ENCODE measurements around the gene TUBG1.
"Not testable (repeated sequence)": the region's sequence is repeated elsewhere in the genome, so short reads cannot be mapped to it uniquely, and the experiment has no call there.

Gene TUBG1

DNA sequence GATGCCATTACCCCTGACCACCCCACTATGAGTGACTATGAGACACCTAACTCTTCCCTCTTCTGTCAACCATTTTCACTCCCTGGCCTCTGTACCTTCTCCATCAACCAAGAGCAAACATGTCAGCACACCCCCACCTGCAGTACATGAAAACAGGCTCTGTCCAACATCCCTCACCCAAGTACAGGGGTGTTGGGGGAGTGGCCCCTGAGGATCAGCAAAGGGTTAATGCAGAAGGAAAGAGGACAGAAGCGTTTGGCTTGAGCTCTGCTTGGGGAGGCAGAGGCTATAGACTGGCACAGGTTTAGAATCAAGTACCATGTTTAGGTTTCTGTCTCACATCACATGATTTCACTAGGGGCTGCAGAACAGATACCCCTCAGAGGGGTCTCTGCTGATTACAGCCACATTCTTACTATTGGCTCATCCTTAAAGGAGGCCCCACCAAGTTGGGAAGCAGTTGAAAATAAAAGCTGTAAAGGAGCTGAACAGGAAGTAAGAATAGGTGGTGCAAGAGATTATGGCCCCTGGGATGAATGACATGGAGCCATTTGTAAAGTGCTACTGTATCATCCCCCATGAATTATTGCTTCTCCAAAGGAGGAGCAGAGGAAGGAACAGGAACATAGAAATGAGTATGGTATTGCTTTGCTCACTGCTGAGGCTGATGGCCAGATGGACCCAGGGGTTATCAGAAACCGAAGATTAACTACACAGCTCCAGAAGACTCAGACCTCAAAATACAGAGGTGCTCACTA, 29.5 kb upstream of the TUBG1 start:
- DNase-seq: no peak

DNA sequence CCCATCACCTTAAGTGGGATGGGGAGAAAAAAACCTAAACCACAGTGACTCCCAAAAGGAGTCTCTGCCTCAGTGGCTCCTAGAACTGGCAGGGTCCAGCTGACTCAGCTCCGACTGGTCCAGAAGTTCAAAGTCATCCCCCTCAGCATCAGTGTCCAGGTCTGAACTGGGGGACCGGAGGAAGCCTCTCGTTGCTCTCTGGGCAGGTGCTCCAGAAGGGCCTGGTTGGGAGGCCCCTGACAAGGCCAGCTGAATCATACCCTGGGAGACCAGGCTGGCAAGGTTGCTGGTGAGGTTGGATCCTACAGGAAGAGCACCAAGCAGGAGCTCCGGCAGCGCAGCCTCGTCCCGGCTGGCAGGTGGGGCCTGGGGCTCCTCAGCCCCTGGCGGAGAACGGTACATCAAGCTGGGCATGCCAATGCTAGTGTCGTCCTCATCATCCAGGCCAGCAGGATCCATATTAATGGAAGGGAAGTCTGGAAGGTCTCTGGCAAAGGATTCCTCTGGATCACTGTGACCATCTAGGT, 27.7 kb upstream of the TUBG1 start:
- DNase-seq: no peak

DNA sequence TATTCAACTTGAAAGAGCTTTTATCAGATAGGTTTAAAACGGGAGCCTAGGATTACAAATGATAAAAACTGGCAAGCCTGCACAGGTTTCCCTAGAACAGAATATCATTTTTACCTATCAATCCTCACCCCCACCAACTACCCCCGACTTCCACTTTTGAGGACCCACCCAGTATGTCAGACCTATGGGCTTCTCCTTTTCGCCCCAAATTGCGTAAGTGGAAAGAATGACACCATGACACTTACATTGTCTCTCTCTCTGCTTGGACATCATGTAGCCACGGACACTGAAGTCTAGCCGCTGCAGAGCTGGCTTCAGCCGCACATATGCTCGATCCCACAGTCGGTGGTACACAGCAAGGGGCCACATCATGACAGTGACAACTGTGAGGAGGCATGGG, 24.6 kb upstream of the TUBG1 start:
- no peak for DNase-seq

DNA sequence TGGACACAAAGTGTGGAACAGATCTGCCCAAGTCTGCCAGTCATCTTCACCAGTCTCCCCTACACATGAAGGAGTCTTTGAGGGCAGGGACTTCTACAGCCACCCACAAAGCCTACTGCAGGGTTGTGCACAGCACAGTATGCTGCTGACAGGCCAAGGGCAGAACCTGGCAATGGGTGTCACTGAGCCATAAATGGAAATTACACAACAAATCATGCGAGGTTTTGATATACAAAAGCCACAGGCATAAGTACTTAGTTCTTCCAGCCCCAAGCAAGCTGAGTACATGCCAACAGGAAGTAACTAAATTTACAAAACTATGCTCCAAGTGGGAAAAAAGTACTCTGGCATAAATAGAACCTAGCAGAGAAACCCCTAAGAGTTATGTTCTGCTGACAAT, 24.1 kb upstream of the TUBG1 start:
- DNase-seq: no peak

DNA sequence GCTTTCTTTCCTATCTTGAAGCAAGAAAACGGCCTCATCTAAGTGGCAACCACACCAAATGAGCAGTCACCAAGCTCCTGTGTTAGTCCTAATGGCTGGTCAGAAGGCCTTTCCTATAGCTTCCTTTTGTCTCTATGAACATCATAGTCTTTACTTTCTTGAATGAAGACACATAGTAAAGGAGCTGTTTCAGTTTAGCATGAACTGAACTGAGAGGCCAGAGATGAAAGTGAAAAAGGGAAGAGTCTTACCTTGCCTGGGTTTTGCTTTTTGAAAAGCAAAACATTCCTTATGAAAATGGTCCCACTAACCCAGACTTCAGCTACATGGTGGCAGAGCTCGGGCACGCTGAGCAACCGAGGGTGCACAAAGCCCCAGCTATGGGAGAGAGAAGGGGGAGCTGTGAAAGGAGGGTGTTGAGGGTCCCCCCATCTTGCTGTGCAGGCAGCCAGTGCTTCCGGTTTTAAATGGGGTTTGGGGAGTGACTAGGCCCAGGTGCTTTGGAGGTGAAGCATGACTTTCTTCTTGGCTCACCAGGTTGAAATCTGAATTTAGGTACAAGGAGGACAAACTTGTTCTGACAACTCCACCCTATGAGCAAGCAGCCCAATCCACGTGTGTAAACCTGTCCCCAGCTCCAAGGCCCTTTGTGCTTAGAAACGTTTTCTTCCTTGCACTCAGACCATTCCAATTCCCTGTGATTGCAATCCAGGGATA, 22.8 kb upstream of the TUBG1 start:
- no peak for DNase-seq

DNA sequence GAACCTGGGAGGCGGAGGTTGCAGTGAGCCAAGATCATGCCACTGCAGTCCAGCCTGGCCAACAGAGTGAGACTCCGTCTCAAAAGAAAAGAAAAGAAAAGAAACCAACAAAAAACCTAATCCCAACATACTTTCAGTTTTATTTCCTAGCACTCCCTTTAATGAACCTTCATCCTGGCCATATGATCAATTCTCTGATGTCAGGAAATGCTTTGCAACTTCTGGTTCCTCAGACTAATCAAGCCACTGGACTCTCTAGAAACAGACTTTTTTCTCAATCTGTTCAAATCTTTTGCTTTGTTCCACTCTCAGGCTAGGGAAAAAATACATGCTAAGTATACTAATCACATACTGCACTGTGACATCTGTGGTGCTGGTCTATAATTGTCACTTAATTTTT, 18.6 kb upstream of the TUBG1 start:
- no peak for DNase-seq

DNA sequence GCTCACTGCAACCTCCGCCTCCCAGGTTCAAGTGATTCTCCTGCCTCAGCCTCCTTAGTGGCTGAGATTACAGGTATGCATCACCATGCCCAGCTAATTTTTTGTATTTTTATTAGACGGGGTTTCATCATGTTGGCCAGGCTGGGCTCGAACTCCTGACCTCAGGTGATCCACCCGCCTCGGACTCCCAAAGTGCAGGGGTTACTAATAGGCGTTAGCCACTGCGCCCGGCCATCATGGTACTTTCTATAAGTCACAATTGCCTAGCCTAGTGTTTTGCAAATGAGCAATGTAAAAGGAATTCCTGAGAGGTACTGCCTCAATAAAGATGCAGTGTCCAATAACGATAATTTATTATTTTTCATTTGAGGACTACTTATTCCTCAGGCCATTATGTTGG, 18.1 kb upstream of the TUBG1 start:
- DNase-seq: no peak

DNA sequence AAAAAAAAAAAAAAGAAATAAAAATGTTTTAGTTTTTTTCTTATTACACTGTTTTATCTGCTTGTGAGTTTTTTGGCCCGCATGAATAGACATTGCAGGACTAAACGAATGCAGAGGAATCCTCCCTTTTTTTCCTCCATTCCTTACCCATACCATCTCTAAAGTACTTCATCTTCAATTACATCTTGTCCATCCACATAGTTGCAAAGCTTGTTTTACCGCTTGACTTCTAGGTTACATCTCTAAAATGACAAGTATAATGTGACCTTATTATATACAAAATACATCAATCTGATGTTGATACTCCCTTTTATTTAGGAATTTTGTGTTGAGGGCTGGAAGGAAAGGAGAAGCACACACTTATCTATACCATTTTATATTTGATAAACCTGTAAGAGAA, 13.1 kb upstream of the TUBG1 start:
- DNase-seq: no peak

GRCh38 chr17:42598905-42599304, 10.6 kb upstream of the TUBG1 start:
- DNase-seq: peak; percentile 80

DNA sequence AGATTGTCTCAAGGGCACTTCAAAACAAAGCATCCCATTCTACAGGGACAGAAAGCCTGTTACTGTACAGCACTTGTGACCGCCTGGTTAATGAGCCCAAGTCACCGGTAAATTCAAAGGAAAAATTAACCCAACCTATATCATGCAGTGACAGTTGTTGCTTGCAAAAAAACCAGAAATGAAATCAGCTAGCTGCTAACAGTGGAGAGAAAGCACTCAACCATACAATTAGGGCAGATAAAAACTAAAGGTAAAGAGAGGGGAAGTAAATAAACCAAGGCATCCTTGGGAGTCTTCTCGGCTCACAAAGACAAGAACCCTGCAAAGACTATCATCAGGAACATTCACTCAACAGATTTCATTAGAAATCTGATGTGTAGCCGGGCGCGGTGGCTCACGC, 6.2 kb upstream of the TUBG1 start:
- DNase-seq: no peak

DNA sequence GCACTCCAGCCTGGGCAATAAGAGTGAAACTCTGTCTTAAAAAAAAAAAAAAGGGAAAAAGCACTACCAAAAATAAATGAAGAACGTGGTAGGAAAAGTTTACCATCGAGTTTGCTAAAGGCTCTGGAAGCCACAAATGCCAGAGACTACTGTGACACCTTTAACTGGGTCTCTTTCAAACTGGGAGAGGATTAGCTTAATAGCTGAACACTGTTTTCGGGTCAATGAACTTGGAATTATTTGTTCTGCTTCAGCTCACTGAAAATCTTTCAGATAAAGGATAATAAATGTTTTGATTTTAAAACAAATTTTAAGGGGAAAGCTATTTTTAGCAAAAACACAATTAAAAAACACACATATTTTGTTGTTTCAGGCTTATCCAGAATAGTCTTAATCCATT, 1.7 kb upstream of the TUBG1 start:
- no peak for DNase-seq

GRCh38 chr17:42608305-42609181, 940 bp upstream of the TUBG1 start:
- no peak for DNase-seq

DNA sequence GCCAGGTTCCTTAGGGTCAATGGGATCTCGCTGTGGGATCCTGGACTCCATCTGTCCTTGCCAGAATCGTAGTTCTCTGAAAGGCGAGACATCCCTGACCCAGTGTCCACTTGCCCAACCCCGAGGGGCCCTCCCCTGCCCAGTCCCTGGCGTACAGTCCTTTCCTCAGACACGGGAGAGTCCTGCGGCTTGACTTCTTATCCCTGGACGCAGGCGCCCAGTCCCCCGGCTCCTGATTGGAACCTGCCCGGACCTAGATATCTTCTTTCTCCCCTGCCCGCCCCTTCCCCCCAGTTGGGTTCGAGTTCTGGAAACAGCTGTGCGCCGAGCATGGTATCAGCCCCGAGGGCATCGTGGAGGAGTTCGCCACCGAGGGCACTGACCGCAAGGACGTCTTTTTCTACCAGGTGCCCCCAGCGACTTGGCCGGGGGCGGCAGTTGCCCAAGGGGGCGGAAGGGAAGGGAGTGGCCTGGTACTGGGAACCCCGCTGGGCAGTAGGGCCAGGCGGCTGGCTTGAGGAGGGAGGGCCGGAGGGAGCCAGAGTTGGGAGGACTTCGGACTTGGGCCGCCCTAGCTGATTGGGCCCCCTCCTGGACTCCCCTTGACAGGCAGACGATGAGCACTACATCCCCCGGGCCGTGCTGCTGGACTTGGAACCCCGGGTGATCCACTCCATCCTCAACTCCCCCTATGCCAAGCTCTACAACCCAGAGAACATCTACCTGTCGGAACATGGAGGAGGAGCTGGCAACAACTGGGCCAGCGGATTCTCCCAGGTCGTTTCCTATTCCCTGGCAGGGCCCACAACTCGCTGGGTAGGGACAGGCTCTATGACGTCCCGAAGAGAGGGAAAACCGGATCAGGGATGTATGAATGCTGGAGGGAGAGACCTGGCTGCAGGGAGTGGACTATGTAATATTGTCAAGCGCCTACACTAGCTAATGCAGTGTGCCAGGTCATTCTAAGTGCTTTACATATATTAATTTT, 625 bp downstream of the TUBG1 start:
- peak; percentile 41 for DNase-seq

- no peak for DNase-seq
Measured at GRCh38 chr17:42612013-42612412, 2.5 kb downstream of the TUBG1 start.

GRCh38 chr17:42613699-42614295, 4.3 kb downstream of the TUBG1 start:
- no peak for DNase-seq

- DNase-seq: peak; percentile 94
Measured at GRCh38 chr17:42617956-42618431, 8.5 kb downstream of the TUBG1 start.

DNA sequence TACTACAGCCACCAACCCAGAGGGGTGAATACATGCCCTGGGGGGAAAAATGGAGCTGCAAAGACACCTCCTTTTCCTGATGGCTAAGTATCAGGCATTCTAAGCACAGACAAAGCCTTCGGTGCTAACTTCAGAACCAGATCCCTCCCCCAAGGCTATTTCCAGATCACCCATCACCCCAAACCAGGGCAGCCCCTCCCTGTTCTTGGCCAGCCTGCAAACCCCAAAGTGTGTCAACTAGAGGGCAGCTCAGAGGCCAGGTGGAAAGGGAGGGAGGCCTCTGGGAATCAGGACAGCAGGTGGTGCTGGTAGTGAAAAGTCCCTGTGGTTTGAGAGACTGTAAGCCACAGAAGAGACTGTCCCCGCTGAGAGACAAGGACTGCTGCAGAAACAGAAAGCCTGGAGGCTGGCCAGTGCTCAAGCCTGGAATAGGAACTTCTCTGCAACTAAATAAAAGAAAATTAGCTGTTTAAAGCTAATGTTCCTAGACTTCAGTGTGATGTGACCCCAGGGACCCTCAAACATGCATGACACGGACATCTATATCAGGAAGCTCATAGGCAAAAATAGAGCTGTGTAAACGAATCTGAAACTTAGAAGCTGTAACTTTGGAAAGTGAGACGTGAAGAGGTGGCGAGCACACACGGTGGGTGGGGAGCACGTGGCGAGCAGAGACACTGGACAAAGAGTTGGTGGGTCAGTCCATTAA, 9.1 kb downstream of the TUBG1 start:
- DNase-seq: peak; percentile 85

GRCh38 chr17:42621987-42622386, 12.5 kb downstream of the TUBG1 start:
- DNase-seq: not testable (repeated sequence)

DNA sequence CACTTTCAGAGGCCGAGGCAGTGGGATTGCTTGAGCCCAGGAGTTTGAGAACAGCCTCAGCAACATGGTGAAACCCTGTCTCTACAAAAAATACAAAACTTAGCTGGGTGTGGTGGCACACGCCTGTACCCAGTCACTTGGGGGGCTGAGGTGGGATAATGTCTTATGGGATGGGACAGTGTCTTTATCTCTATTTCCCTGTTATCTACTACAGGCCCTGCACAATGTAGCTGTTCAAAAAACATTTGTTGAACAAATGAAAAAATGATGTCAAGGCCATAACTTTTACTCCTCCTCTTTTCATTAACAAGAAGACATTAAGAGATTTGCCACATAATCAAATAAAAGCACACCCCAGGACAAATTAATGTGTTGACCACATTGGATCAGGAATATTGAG, 13.8 kb downstream of the TUBG1 start:
- DNase-seq: no peak

- DNase-seq: no peak
Measured at GRCh38 chr17:42623732-42624596, 14.5 kb downstream of the TUBG1 start.
